Esophagus muscularis mucosa (tissue), 4 donors: ENCODE data around the gene TRHDE. TPM values are rescaled to one million over a fixed set of nuclear protein-coding genes. Genes with fewer than 3 reads are reported as not detected.

ENCODE experiments used
- DNase-seq: peaks from one replicate; pipeline ENCODE4 v3.0.0-alpha.2; 2017; ENCODE audit errors: extremely low spot score
- H3K27ac ChIP-seq, 4 donors: fragments of 200-600 bp; sonication (generic); replicated peaks in 1 of 4; 1 replicate in 3 of 4; 2 replicates in 1 of 4; pipeline ENCODE4 v1.5.1; 2016 to 2019; ENCODE audit warnings: mild to moderate bottlenecking in 1 of 4
- H3K27me3 ChIP-seq, 4 donors: fragments of 200-600 bp; sonication (generic); one replicate each; pipeline versions ENCODE4 v1.5.1 to v1.6.0; 2016 to 2019
- H3K36me3 ChIP-seq, 4 donors: fragments of 200-600 bp; sonication (generic); one replicate each; pipeline ENCODE4 v1.5.1; 2016 to 2019
- H3K4me1 ChIP-seq, 4 donors: fragments of 200-600 bp; sonication (generic); one replicate each; pipeline ENCODE4 v1.5.1; 2016 to 2019
- H3K4me3 ChIP-seq, 4 donors: fragments of 200-600 bp; sonication (generic); 1 replicate in 2 of 4; 2 replicates in 2 of 4; pipeline ENCODE4 v1.5.1; 2016 to 2019; ENCODE audit warnings: mild to moderate bottlenecking in 4 of 4, moderate library complexity in 1 of 4
- H3K9me3 ChIP-seq, 4 donors: fragments of 200-600 bp; sonication (generic); 1 replicate in 3 of 4; 2 replicates in 1 of 4; pipeline ENCODE4 v1.5.1; 2016 to 2019
- CTCF ChIP-seq, 3 experiments: fragments of 200-600 bp in 2 of 3; fragments of 450-650 bp in 1 of 3; sonication (generic) in 2 of 3; IDR thresholded peaks; one replicate each; pipeline ENCODE4 v1.5.1; 2017 to 2019; ENCODE audit warnings: antibody characterized with exemption in 3 of 3, mild to moderate bottlenecking in 2 of 3, moderate library complexity in 1 of 3
- EP300 ChIP-seq: sonication (generic); formaldehyde crosslinking; IDR thresholded peaks from one replicate; pipeline ENCODE4 v1.6.1; 2017; ENCODE audit warnings: antibody characterized with exemption
- POLR2A ChIP-seq: fragments of 450-650 bp; IDR thresholded peaks from one replicate; pipeline ENCODE4 v1.6.1; 2017; ENCODE audit warnings: antibody characterized with exemption, moderate library complexity, mild to moderate bottlenecking, low read depth
- POLR2AphosphoS5 ChIP-seq, 2 donors: sonication (generic); formaldehyde crosslinking; IDR thresholded peaks; one replicate each; pipeline ENCODE4 v1.6.1; 2017; ENCODE audit warnings: antibody characterized with exemption in 2 of 2
- WGBS: methylation state at CpG from one replicate; pipeline ENCODE4 v1.1.5; 2018; 5-methylcytosine and 5-hydroxymethylcytosine counted together
- intact Hi-C: fragments of 100-400 bp; cut with DNase I; formaldehyde crosslinking; loops from one replicate; pipeline ENCODE4 v1.15.1; 2023
- total RNA-seq, 4 donors: library from RNA; depleted of rRNA; stranded (reverse); fragments of >200 nt; gene quantifications; one replicate each; pipeline versions ENCODE4 v1.1.0 to v1.2.1, GENCODE V29; 2016

TRHDE gene
- total RNA-seq, 4 donors from 2014 or later, result 0.33 to 1.2 (median 0.74) TPM

- intact Hi-C loops, result no loop called here
- WGBS, result 68% methylated on average over 3 of the region's 3 CpGs
Measured at GRCh38 chr12:72578327-72578726, 306.2 kb downstream of the TRHDE start.

DNA sequence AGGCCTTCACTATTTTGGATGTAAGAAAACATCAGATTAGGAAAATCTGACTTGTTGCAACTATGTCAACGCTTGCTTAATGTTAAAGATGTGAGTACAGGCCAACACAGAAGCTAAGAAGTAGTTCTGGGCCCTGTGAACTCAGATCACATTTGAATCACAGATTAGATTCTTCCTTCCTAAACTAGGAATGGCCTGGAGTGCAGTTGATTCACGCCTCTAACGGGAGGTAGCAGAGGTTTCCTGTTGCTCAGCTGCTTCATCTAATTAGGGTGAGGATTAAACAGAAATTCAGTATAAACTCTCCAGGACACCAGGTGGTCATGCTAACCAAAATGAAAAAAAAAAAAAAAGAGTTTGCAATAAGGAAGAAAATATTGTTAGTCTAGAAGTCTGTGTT lies 314.3 kb downstream of the TRHDE start:
- 75% methylated on average over 3 of the region's 3 CpGs for WGBS
- H3K4me3 ChIP-seq, result no peak overlapping the region
- no peaks in the 10 kb centered on the region for H3K4me1 ChIP-seq

More at GRCh38 chr12:72578327-72578726, 306.2 kb downstream of the TRHDE start:
- TF ChIP-seq EP300 (no peak), CTCF (IDR thresholded peaks at IDR 0.05) (no peak), POLR2A (no peak), POLR2AphosphoS5 (IDR thresholded peaks at IDR 0.05) (no peak)
- H3K27ac ChIP-seq, result no peak overlapping the region
- H3K27me3 ChIP-seq, result no peaks in the 10 kb centered on the region
- no peaks in the 10 kb centered on the region for H3K4me1 ChIP-seq
- DNase-seq, result no peak
- no peaks in the 10 kb centered on the region for H3K36me3 ChIP-seq
- no peak overlapping the region for H3K4me3 ChIP-seq
- H3K9me3 ChIP-seq, result no peaks in the 10 kb centered on the region

DNA sequence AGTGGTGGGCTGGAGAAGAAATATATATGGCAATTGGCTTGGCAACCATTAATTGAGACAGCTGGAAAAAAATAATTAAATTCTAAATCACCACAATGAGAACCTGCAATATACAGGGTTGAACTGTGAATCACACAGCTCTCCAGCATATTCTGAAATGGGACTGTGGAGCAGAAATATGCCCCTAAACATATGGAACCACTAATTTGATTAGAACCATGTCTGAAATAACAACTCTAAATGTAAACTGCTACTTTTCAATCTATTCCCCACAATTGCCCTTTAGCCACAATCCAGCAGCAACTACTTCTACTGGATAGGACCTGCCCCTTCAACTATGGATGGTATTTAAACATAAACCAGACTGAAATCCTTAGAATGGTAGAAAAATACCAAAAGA lies 330.4 kb downstream of the TRHDE start:
- H3K27ac ChIP-seq, result no peak overlapping the region
- TF ChIP-seq EP300 (no peak), POLR2AphosphoS5 (IDR thresholded peaks at IDR 0.05) (no peak), POLR2A (no peak), CTCF (IDR thresholded peaks at IDR 0.05) (no peak)
- H3K4me1 ChIP-seq, result no peaks in the 10 kb centered on the region
- no peak for DNase-seq
- H3K9me3 ChIP-seq, result peaks cover 0 to 10% (median 3%) of the 10 kb centered on the region in 4 donors
- intact Hi-C loops, result no loop called here
- H3K36me3 ChIP-seq, result no peaks in the 10 kb centered on the region
- H3K4me3 ChIP-seq, result no peak overlapping the region
- no peaks in the 10 kb centered on the region for H3K27me3 ChIP-seq

More for the DNA sequence above, 314.3 kb downstream of the TRHDE start:
- Histone ChIP-seq H3K36me3 (no peaks in the 10 kb centered on the region), H3K9me3 (no peaks in the 10 kb centered on the region), H3K27ac (no peak overlapping the region), H3K27me3 (no peaks in the 10 kb centered on the region)
- no peak for DNase-seq
- TF ChIP-seq POLR2AphosphoS5 (IDR thresholded peaks at IDR 0.05) (no peak), CTCF (IDR thresholded peaks at IDR 0.05) (no peak), POLR2A (no peak), EP300 (no peak)
- intact Hi-C loops, result no loop called here

GRCh38 chr12:72605975-72606374 lies 333.8 kb downstream of the TRHDE start:
- DNase-seq, result no peak
- WGBS, result 29% methylated on average over 2 of the region's 2 CpGs
- Histone ChIP-seq H3K27me3 (no peaks in the 10 kb centered on the region), H3K36me3 (no peaks in the 10 kb centered on the region), H3K4me3 (no peak overlapping the region), H3K9me3 (peaks cover 0 to 3% (median 0%) of the 10 kb centered on the region in 4 donors), H3K4me1 (no peaks in the 10 kb centered on the region), H3K27ac (no peak overlapping the region)
- intact Hi-C loops, result no loop called here
- TF ChIP-seq EP300 (no peak), POLR2AphosphoS5 (IDR thresholded peaks at IDR 0.05) (no peak), CTCF (IDR thresholded peaks at IDR 0.05) (no peak), POLR2A (no peak)

- WGBS, result 64% methylated on average over 10 of the region's 10 CpGs
- no peaks in the 10 kb centered on the region for H3K4me1 ChIP-seq
- no peak for DNase-seq
- no peaks in the 10 kb centered on the region for H3K27me3 ChIP-seq
- H3K27ac ChIP-seq, result no peak overlapping the region
- intact Hi-C loops, result no loop called here
- TF ChIP-seq POLR2A (no peak), EP300 (no peak), CTCF (IDR thresholded peaks at IDR 0.05) (no peak), POLR2AphosphoS5 (IDR thresholded peaks at IDR 0.05) (no peak)
- H3K36me3 ChIP-seq, result no peaks in the 10 kb centered on the region
- H3K4me3 ChIP-seq, result no peak overlapping the region
- no peaks in the 10 kb centered on the region for H3K9me3 ChIP-seq
Measured at GRCh38 chr12:72610342-72610741, 338.2 kb downstream of the TRHDE start.
